NCI-H1930 (cell line): ENCODE results near the gene ZNF302.
"Not testable (repeated sequence)": the region's sequence is repeated elsewhere in the genome, so short reads cannot be mapped to it uniquely, and the experiment has no call there.

ENCODE experiments used
- DNase-seq, 2 experiments: peaks; one replicate each; lab custom pipeline; 2025; lab: John Stamatoyannopoulos, UW

Gene ZNF302

DNA sequence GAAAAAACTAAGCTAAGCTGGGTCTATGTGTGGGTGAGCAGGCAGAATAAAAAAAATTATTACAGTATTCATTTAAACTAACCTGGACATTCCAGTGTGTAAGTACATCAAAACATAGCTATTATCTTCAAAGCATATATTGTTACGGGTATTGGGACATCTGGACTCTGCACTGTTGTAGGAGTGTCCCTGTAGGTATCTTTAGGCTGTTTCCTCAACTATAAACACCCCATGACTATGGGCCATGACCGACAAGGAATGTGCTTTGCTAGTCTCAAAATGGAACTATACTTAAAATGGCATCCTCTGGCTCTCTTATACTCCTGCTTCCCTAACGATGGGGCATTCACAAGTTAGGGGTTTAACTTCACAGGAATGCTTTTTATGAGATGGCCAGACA lies 3.9 kb upstream of the ZNF302 start:
- DNase-seq = no peak

- DNase-seq = no peak
These were observed 2.2 kb upstream of the ZNF302 start for GRCh38 chr19:34675250-34675649.

- no peak for DNase-seq
These were observed 1.6 kb upstream of the ZNF302 start for GRCh38 chr19:34675919-34676318.

DNA sequence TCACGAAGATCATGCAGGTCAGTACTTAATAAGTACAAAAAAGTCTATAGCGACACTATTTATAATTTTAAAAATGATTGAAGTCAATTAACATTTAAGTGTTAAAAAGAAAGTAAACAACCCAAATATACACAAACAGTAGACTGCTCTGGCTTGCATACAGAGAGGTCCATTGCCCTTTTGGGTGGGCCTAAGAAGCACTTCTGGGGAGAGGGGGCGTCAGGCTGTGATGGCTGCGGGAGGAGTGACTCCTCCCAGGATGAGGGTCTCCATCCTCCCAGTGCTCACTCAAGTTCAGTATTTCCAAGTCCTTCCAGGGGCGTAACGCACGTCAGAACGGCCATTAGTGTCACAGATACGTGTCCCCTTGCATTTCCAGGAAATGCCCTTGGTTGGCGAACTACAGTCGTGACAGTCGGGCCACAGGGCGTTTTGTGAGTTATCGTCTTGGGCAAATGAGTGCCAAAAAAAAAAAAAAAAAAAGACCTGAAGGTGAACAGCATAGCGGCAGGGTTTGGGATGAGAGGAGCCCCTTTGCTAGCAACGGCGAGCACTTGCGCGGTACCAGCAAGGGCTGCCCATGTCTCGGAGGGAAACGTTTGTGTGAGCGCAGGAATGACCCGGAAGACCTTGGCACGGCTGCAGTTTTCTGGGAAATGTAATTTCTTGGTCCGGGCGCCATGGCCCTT lies 637 bp upstream of the ZNF302 start, which contains the start of gene SCGB2B2:
SCGB2B2 (minus strand) TSS at position 463 of the 689 bp plus-strand sequence. CDS start 82,596 bp downstream, outside the sequence.
- DNase-seq = peak; percentile 87 to 92

GRCh38 chr19:34678085-34678412 lies 571 bp downstream of the ZNF302 start:
- no peak for DNase-seq

DNA sequence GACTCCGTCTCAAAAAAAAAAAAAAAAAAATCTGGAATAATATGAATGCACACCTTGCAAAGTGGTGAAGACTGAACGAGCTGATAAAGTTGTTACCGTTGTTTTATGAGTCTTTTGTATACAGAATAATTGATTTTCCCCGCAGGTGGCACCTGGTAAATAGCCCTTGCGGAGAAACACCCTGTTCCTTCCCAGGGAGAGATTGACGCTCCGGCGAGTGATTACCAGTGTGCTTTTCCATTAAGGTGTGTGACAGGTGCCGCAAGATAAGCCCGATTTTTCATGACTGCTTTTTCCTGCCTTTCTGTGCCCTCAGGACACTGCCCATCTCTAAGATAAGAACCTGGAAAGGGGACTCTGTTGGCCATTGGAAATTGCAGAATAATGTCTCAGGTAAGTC lies 943 bp downstream of the ZNF302 start:
- no peak for DNase-seq

DNA sequence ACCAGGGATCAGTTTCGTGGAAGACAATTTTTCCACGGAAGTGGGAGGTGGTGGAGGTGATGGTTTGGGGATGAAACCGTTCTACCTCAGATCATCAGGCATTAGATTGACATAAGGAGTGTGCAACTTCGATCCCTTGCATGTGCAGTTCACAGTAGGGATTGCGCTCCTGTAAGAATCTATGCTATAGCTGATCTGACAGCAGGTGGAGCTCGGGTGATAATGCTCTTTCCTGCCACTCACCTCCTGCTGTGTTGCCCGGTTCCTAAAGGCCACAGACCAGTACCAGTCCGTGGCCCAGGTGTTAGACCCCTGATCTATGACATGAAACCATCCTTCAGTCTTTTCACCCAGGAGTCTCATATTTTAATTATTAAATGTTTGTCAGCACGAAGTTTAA lies 4.0 kb downstream of the ZNF302 start:
- DNase-seq = no peak

GRCh38 chr19:34685266-34685665 lies 7.8 kb downstream of the ZNF302 start:
- DNase-seq = not testable (repeated sequence)

DNA sequence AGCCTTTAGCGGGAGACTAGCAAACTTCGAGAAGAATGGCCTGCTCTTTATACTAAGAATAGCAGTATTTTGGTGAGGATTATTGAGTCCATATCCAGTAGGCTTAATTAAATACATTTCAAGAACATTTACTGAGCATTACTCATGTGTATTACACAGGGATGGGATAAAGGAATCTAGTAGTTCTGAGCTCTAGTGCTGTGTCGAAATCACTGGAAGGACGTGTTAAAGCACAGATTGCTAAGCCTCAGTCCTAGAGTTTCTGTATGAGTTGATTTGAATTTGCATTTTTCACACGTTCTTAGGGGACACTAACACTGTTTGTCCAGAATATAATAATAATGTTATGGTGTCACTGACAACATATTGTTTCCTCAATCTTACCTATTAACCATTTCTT lies 9.0 kb downstream of the ZNF302 start:
- no peak for DNase-seq

GRCh38 chr19:34687348-34687747 lies 9.9 kb downstream of the ZNF302 start:
- no peak for DNase-seq

GRCh38 chr19:34688592-34688991 lies 11.1 kb downstream of the ZNF302 start:
- DNase-seq = no peak

DNA sequence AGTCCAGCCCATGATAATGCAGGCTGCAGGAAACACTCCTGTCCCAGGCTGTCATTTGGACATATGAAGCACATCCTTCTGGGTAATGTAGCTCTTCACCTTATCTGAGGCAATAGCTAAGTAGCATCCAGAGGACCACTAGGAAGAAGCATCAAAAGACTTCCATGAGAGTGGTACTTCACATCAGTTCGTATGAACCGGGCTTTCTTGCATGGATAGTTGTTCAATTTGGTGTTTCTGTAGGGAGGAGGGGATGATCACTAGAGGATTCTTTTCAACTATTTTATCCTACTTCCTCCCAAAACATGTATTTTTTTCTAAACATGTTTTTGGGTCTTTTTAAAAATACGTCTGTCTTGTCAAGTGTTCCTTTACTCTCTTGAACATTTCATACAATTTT lies 12.9 kb downstream of the ZNF302 start:
- no peak for DNase-seq

DNA sequence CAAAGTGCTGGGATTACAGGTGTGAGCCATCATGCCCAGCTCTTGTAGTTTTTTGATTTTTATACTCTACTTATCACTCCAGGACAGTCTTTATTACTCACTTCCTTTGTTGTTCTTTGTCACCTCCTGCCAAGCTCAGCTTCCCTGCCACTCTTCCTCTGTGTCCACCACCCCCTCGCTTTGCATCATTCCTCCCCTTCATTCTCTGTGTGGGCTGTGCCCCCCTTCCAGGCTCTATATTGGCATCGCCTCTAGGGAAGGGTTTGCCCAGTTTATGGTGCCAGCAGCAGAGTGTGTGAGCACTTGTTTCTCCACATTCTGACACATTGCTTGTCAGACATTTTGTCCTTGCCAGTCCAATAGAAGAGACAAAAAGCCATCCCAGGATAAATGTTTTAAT lies 15.1 kb downstream of the ZNF302 start:
- no peak for DNase-seq

DNA sequence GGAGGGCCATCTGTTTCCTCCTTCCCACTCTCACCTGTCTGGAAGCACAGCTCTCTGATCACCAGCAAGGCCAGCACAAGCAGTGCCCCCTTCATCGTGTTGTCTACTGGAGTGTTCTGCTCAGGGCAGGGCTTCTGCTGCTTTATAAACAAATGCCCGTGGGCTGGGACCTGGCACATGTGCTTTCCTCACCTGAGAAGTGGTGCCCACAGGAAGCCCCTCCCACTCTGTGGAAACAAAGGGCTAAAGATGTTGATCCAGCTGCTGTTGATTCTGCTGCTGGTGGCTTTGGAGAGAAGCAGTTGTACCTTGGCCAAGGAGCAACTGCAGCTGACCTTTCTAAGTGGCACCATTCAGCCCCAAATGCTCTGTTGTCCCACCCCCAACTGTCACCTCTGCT lies 30.2 kb downstream of the ZNF302 start:
- no peak for DNase-seq

- DNase-seq = no peak
These were observed 34.4 kb downstream of the ZNF302 start for GRCh38 chr19:34711890-34712289.

DNA sequence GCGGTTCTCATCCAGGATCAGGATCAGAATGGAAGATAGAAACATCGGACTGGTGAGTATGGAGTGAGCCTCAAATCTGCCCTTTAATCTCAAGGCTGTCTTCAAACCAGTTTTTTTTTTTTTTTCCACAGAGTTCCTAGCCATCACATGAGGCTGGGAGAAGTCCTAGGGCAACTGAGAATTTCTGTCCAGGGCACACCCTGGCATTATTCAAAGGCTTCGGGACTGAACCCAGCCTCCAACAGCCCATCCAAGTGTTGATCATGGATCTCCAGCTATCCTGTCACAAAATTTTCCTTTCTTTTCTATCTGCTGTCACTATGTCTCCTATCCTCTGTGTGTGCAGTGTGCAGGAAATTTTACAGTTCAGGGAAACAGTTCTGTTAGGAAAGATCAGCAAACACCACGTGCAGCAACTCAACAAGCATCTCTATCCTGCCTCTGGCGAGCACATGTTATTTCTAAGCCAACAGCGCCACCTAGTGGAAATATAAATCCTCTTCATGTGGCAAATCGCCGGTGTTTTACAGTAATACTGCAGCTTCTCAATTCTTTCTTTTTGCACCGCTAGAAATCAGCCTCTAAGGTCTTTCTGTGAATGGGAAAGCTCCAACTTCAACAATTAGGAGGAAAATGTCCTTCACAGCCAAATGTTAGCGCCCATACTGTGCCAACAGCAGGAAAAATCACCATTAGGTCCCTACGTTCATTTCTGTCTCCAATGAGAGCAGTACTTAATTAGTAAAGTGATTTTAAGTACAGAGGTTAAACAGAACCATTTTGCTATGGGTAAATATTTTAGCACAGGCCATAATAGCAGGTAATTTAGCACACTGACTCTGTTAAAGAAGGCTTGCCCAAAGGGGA lies 35.1 kb downstream of the ZNF302 start:
- peak; percentile 44 to 68 for DNase-seq

DNA sequence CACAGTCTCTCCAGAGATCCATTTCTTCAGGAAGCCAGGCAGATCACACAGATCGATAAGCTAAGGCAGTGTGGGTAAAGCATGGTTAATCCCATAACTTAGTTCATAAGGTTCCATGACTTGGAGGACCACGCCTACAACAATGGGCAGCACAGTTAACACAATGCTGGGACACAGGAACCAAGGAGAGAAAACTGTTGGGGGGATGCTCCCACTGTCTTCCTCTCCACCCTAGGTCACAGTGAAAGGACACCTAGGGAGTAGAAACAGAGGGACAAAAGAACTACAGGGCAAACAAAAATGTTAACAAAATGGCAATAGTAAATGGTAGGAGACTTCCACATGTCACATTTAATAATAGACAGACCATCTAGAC lies 35.8 kb downstream of the ZNF302 start:
- DNase-seq = no peak

DNA sequence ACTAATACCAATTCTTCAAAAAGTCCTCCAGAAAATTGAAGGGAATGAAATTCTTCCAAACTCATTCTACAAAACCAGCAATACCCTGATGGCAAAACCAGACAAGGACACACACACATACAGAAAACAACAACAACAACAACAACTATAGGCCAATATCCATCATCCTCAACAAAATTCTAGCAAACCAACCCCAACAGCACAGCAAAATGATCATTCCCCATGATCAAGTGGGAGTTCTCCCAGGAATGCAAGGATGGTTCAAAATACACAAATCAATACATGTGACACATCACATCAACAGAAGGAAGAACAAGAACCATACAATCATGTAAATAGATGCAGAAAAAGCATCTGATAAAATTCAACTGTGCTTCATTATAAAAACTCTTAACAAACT lies 37.9 kb downstream of the ZNF302 start:
- no peak for DNase-seq

DNA sequence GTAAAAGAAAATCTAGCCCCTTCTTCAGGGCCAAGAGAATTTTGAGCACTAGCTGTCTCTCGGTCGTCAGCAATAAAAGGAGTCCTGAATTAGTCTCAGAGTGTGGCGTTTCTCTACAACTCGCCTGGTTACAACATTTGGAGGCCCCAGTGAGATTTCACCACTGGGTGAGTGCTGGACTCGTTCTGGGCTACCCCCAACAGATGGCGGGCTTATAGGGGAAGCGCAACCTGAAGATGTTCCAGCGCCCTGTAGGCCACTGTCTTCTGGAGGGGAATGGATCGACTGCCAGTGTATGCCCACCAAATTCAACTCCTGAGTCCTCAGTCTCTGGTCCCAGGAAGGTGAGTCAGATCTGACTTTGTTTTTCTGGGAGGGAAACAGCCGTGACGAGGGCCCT lies 44.9 kb downstream of the ZNF302 start:
- no peak for DNase-seq

DNA sequence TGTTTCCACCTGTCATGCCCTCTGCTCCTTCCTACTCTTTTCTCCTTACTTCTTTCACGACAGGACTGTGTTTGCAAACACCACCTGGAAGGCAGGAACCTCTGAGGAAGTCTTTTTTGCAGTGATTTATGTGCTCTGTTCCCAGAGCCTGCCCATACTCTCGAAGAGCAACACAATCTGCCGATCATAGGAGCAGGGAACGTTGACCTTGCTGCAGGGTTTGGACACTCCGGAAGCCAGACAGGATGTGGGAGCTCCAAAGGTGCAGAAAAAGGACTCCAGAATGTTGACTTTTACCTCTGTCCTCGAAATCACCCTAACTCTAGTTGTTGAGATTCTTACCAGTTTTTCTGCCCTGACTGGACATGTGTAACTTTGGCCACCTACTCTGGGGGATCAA lies 47.9 kb downstream of the ZNF302 start:
- DNase-seq = no peak

GRCh38 chr19:34731019-34731829 lies 53.7 kb downstream of the ZNF302 start:
- no peak for DNase-seq

DNA sequence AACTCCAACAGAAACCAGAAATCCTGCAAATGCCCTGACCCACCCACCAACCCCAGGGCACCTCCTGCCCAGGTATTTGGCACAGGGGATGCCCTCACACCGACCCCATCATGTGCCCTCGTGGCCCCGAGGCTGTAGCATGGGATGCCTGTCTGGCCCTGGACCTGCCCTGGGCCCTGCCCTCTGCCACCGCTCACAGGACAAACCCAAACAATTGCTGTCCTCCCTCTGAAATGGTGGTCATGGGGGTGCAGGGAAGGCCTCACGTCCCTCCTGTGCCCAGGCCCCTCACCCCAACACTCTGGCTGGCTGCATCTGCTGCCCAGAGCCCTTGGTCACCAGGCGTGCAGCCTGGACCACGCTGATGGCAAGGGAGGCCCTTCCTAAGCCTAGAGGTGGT lies 54.5 kb downstream of the ZNF302 start:
- DNase-seq = no peak
